ENCODE results near the gene SCN4B. TPM values are rescaled to one million over a fixed set of nuclear protein-coding genes. Genes with fewer than 3 reads are reported as not detected.

The SCN4B gene
- total RNA-seq, 1 experiment from 2014 or later, result 1.6 TPM

DNA sequence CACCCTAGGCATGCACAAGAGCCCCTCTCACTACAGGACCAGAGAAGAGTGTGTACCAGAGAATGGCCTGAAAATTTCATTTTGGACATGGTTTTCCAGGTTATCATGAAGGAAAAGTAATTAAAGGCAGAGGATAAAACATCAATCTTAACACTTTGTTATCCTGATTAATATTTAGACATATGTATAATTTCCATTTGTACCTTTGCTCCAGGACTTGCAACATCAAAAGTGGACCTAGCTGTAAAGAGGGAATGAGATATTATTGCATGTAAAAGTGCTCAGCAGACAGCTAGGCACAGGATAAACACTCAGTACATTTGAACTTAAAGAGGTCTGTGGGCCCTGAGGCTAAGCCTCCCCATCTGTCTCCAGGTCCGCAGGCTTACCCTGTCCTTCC is 2.0 kb upstream of the SCN4B start:
- Histone ChIP-seq H3K9me3 (ENCODE audit: control insufficient read depth, low read depth, low read length) (no peaks in the 10 kb centered on the region), H3K4me2 (ENCODE audit: insufficient read depth, insufficient read length, low read length) (no peak overlapping the region), H3K79me1 (ENCODE audit: insufficient read depth, low read depth, low read length, poor library complexity, severe bottlenecking) (no peaks in the 10 kb centered on the region), H2BK12ac (ENCODE audit: insufficient read length, low read depth, low read length) (no peak overlapping the region), H4K5ac (ENCODE audit: insufficient read length, low read depth, low read length) (no peak overlapping the region), H3K4me1 (ENCODE audit: insufficient read depth, low read length) (peaks cover 15% of the 10 kb centered on the region), H3K4ac (ENCODE audit: low read depth, low read length) (no peak overlapping the region), H3K27me3 (ENCODE audit: insufficient read depth, low read length) (peaks cover 74% of the 10 kb centered on the region), H2AFZ (ENCODE audit: low read length) (no peak overlapping the region), H2BK15ac (ENCODE audit: low read depth, low read length) (no peak overlapping the region), H4K20me1 (ENCODE audit: control insufficient read depth, insufficient read depth, insufficient read length) (no peaks in the 10 kb centered on the region), H3T11ph (ENCODE audit: low read length) (no peak overlapping the region), H3K23ac (ENCODE audit: insufficient read length, low read depth, low read length) (no peak overlapping the region), H2BK120ac (ENCODE audit: low read depth, low read length, poor library complexity, severe bottlenecking) (no peak overlapping the region), H4K8ac (replicated peaks; ENCODE audit: insufficient read length, low read depth, low read length) (no peak overlapping the region), H3K79me2 (ENCODE audit: insufficient read depth, low read length) (no peaks in the 10 kb centered on the region), H2BK20ac (ENCODE audit: low read depth, low read length, poor library complexity, severe bottlenecking) (no peak overlapping the region), H2AK5ac (ENCODE audit: insufficient read length, low read length) (no peak overlapping the region), H3K9ac (ENCODE audit: extremely low read depth, insufficient read length, low read length) (no peak overlapping the region), H2BK5ac (ENCODE audit: insufficient read length, low read length) (no peak overlapping the region), H3K56ac (ENCODE audit: insufficient read length, low read depth, low read length) (no peak overlapping the region), H3K27ac (ENCODE audit: insufficient read length, low read depth, low read length) (no peak overlapping the region), H3K23me2 (ENCODE audit: insufficient read length, low read depth, low read length, poor library complexity, severe bottlenecking) (peaks cover 30% of the 10 kb centered on the region), H3K14ac (ENCODE audit: insufficient read depth, low read length) (no peak overlapping the region), H4K91ac (ENCODE audit: insufficient read length, low read depth, low read length) (no peak overlapping the region), H3K18ac (ENCODE audit: insufficient read length, low read depth, low read length) (no peak overlapping the region)
- no peak overlapping the region for H3K27ac Mint-ChIP-seq
- no peaks in the 10 kb centered on the region; a peak in 1 of 7 replicates for H3K36me3 Mint-ChIP-seq (ENCODE audit: insufficient read depth in 1 of 3, low read depth in 3 of 3)
- H3K27me3 Mint-ChIP-seq (ENCODE audit: low read depth), result peaks cover 98% of the 10 kb centered on the region
- TF ChIP-seq, protein P1, sequence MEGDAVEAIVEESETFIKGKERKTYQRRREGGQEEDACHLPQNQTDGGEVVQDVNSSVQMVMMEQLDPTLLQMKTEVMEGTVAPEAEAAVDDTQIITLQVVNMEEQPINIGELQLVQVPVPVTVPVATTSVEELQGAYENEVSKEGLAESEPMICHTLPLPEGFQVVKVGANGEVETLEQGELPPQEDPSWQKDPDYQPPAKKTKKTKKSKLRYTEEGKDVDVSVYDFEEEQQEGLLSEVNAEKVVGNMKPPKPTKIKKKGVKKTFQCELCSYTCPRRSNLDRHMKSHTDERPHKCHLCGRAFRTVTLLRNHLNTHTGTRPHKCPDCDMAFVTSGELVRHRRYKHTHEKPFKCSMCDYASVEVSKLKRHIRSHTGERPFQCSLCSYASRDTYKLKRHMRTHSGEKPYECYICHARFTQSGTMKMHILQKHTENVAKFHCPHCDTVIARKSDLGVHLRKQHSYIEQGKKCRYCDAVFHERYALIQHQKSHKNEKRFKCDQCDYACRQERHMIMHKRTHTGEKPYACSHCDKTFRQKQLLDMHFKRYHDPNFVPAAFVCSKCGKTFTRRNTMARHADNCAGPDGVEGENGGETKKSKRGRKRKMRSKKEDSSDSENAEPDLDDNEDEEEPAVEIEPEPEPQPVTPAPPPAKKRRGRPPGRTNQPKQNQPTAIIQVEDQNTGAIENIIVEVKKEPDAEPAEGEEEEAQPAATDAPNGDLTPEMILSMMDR (conservative IDR thresholded peaks at IDR 0.05), result no peak
- no peak for DNase-seq
- no peaks in the 10 kb centered on the region; a peak in 1 of 5 replicates for H3K9me3 Mint-ChIP-seq
- peaks cover 49 to 58% of the 10 kb centered on the region in 2 experiments for H3K4me1 Mint-ChIP-seq
- whole genome bisulfite sequencing (ENCODE audit: extremely low coverage, insufficient read length, low lambda C conversion rate), result no CpG with 5 or more reads among the region's 1 CpG
- peak overlapping the region in 1 of 2 experiments; percentile 59; a peak in 1 of 5 replicates for H3K4me3 Mint-ChIP-seq
